GM12878 (cell line): ENCODE results near the gene CASP4. TPM values are rescaled to one million over a fixed set of nuclear protein-coding genes. Genes with fewer than 3 reads are reported as not detected.

Source experiments
- ATAC-seq: fragments of 200-7000 bp; cut with Tn5 transposase; 3 replicates; pipeline ENCODE4 v1.9.1; 2020; ENCODE audit warnings: mild to moderate bottlenecking, moderate library complexity
- BruUV-seq: library from RNA; stranded (reverse); fragments of 400-500 nt; replicated peaks from 2 replicates; lab custom pipeline; 2021; lab: Mats Ljungman, UMichigan
- CTCF ChIA-PET: fragments of 300-600 bp; sonication (Branson Sonifier 250); formaldehyde crosslinking; extraction: SDS; loops from one replicate; lab custom pipeline; 2021; ENCODE audit warnings: inconsistent platforms; lab: Yijun Ruan, JAX
- POLR2A ChIA-PET: fragments of 350-600 bp; formaldehyde crosslinking; extraction: SDS; loops from one replicate; lab custom pipeline; 2021; ENCODE audit warnings: inconsistent platforms; lab: Charles Lee
- RAD21 ChIA-PET: fragments of 300-600 bp; sonication (Branson Sonifier 250); formaldehyde crosslinking; loops from one replicate; lab custom pipeline; 2023; ENCODE audit warnings: antibody characterized with exemption; ENCODE audit not compliant: unreplicated experiment; lab: Charles Lee
- SMC1A ChIA-PET: fragments of 300-600 bp; sonication (Branson Sonifier 250); formaldehyde crosslinking; loops from one replicate; lab custom pipeline; 2023; ENCODE audit not compliant: unreplicated experiment, uncharacterized antibody; lab: Charles Lee
- DNase-seq: peaks from one replicate; pipeline ENCODE4 v3.0.0-alpha.2; 2011; ENCODE audit warnings: low read depth, low spot score
- FAIRE-seq: peaks from 3 replicates; lab custom pipeline; 2011; peaks lifted over from hg19 to GRCh38; lab: Jason Lieb, UNC
- H2AFZ ChIP-seq: 2 replicates; pipeline ENCODE4 v1.6.0; 2011; ENCODE audit warnings: low read depth, low read length, control low read depth; ENCODE audit not compliant: control insufficient read depth
- H3K27ac ChIP-seq: 2 replicates; pipeline ENCODE4 v1.5.1; 2011; ENCODE audit warnings: control low read depth; ENCODE audit not compliant: control insufficient read depth, insufficient read depth
- H3K27me3 ChIP-seq, 2 experiments: replicated peaks in 1 of 2; 2 replicates each; pipeline versions ENCODE4 v1.6.0 to v1.6.1; 2011; ENCODE audit warnings: low read length in 1 of 2; ENCODE audit not compliant: control insufficient read depth in 2 of 2, insufficient read depth in 2 of 2
- H3K36me3 ChIP-seq, 2 experiments: 2 replicates each; pipeline ENCODE4 v1.5.1; 2011; ENCODE audit warnings: low read length in 1 of 2; ENCODE audit not compliant: control insufficient read depth in 2 of 2, insufficient read depth in 2 of 2
- H3K4me1 ChIP-seq: 2 replicates; pipeline ENCODE4 v1.6.1; 2011; ENCODE audit warnings: mild to moderate bottlenecking, low read length, moderate library complexity, mixed read lengths; ENCODE audit not compliant: control insufficient read depth, insufficient read depth
- H3K4me2 ChIP-seq: 2 replicates; pipeline ENCODE4 v1.6.0; 2011; ENCODE audit warnings: control low read depth; ENCODE audit not compliant: control insufficient read depth, insufficient read depth
- H3K4me3 ChIP-seq: fragments of 200-600 bp; sonication (generic); 2 replicates; pipeline ENCODE4 v1.5.1; 2016
- H3K79me2 ChIP-seq: 2 replicates; pipeline ENCODE4 v1.6.0; 2011; ENCODE audit warnings: low read length; ENCODE audit not compliant: control insufficient read depth, insufficient read depth
- H3K9ac ChIP-seq: 2 replicates; pipeline ENCODE4 v1.8.0; 2011; ENCODE audit warnings: low read length, control low read depth, mixed read lengths; ENCODE audit not compliant: control insufficient read depth, insufficient read depth
- H3K9me3 ChIP-seq: replicated peaks from 3 replicates; pipeline ENCODE4 v1.5.1; 2011; ENCODE audit warnings: mild to moderate bottlenecking, low read length; ENCODE audit not compliant: control insufficient read depth, insufficient read depth
- H4K20me1 ChIP-seq: 2 replicates; pipeline ENCODE4 v1.6.0; 2011; ENCODE audit not compliant: control insufficient read depth, insufficient read depth
- FOXK2 ChIP-seq: fragments of 450-650 bp; IDR thresholded peaks from 2 replicates; pipeline ENCODE4 v1.6.1; 2017; ENCODE audit warnings: mild to moderate bottlenecking, moderate library complexity
- FOXM1 ChIP-seq: IDR thresholded peaks from 2 replicates; pipeline ENCODE4 v1.6.1; 2012; ENCODE audit warnings: low read depth, mild to moderate bottlenecking, inconsistent platforms, low read length, moderate library complexity
- HDAC2 ChIP-seq: fragments of 200-600 bp; sonication (generic); IDR thresholded peaks from 2 replicates; pipeline ENCODE4 v1.6.1; 2017
- HDAC6 ChIP-seq: fragments of 200-600 bp; sonication (generic); IDR thresholded peaks from one replicate; pipeline ENCODE4 v1.8.0; 2017; ENCODE audit warnings: antibody characterized with exemption; ENCODE audit not compliant: unreplicated experiment
- IKZF1 ChIP-seq: fragments of 450-650 bp; conservative IDR thresholded peaks from 2 replicates; pipeline ENCODE4 v1.6.1; 2017; ENCODE audit warnings: antibody characterized with exemption, mild to moderate bottlenecking
- MEF2A ChIP-seq: IDR thresholded peaks from 2 replicates; pipeline ENCODE4 v1.6.1; 2011; ENCODE audit warnings: low read depth, mild to moderate bottlenecking, low read length, moderate library complexity; ENCODE audit not compliant: insufficient read depth
- MTA2 ChIP-seq: fragments of 450-650 bp; IDR thresholded peaks from 2 replicates; pipeline ENCODE4 v1.6.1; 2016; ENCODE audit warnings: low read depth, mild to moderate bottlenecking, moderate library complexity
- NBN ChIP-seq: fragments of 450-650 bp; IDR thresholded peaks from 2 replicates; pipeline ENCODE4 v1.6.1; 2016
- POU2F2 ChIP-seq: IDR thresholded peaks from 3 replicates; pipeline ENCODE4 v1.6.1; 2011; ENCODE audit warnings: low read depth, mild to moderate bottlenecking, low read length, borderline replicate concordance
- RFX5 ChIP-seq: IDR thresholded peaks from 2 replicates; pipeline ENCODE4 v1.6.1; 2011; ENCODE audit warnings: low read depth, low read length, improper control_type of control experiment
- SMAD1 ChIP-seq: fragments of 450-650 bp; IDR thresholded peaks from 2 replicates; pipeline ENCODE4 v1.6.1; 2018; ENCODE audit warnings: mild to moderate bottlenecking, low read depth; ENCODE audit not compliant: partially characterized antibody
- SMAD5 ChIP-seq: IDR thresholded peaks from 2 replicates; pipeline ENCODE4 v1.6.1; 2016; ENCODE audit warnings: antibody characterized with exemption, low read depth
- STAT3 ChIP-seq: IDR thresholded peaks from 2 replicates; pipeline ENCODE4 v1.6.1; 2011; ENCODE audit warnings: low read depth, low read length, improper control_type of control experiment
- TARDBP ChIP-seq: IDR thresholded peaks from 2 replicates; pipeline ENCODE4 v1.6.1; 2016; ENCODE audit warnings: borderline replicate concordance
- WGBS: methylation state at CpG from one replicate; pipeline ENCODE4 v1.1.6; 2016; ENCODE audit warnings: low lambda C conversion rate; ENCODE audit not compliant: insufficient replicate concordance, insufficient coverage; ENCODE audit errors: missing lambda C conversion rate; 5-methylcytosine and 5-hydroxymethylcytosine counted together
- in situ Hi-C: fragments of 300-500 bp; cut with MboI; formaldehyde crosslinking; loops from 9 replicates; pipeline ENCODE4 v1.14.3; 2018; ENCODE audit warnings: mixed read lengths
- intact Hi-C: fragments of 100-400 bp; cut with micrococcal nuclease; formaldehyde crosslinking; loops from one replicate; pipeline ENCODE4 v1.14.2; 2022; ENCODE audit not compliant: unreplicated experiment
- polyA plus RNA-seq, 11 experiments: library from polyadenylated mRNA; depleted of rRNA in 4 of 11; unstranded in 6 of 11; stranded (reverse) in 5 of 11; fragments of >200 nt; fragmentation: Nextera tagmentation in 4 of 11; fragmentation: Illumina TruSeq in 1 of 11; extraction: Ambion mirVana in 4 of 11; extraction: Trizol in 1 of 11; gene quantifications; 1 replicate in 1 of 11; 2 replicates in 10 of 11; pipeline versions ENCODE4 v1.2.1 to v1.2.3, GENCODE V29; 2011 to 2016; ENCODE audit warnings: inconsistent platforms in 2 of 11, missing spikeins in 2 of 11, low read depth in 1 of 11
- total RNA-seq, 4 experiments: library from RNA; depleted of rRNA in 3 of 4; stranded (reverse); fragments of >200 nt in 3 of 4; fragmentation: Illumina TruSeq in 1 of 4; extraction: Trizol in 1 of 4; gene quantifications; 2 replicates each; pipeline versions ENCODE4 v1.2.1 to v1.2.3, GENCODE V29; 2013 to 2021
- TF ChIP-seq, protein P1 (sequence below): fragments of 450-650 bp; IDR thresholded peaks from 2 replicates; pipeline ENCODE4 v1.6.1; 2014; ENCODE audit warnings: mild to moderate bottlenecking
- TF ChIP-seq, protein P2 (sequence below): IDR thresholded peaks from 2 replicates; pipeline ENCODE4 v1.6.1; 2012; ENCODE audit warnings: low read depth, low read length, improper control_type of control experiment
- TF ChIP-seq, protein P3 (sequence below): IDR thresholded peaks from 2 replicates; pipeline ENCODE4 v1.6.1; 2011; ENCODE audit warnings: borderline replicate concordance, low read depth, mild to moderate bottlenecking, moderate library complexity, mixed read lengths, low read length; ENCODE audit not compliant: insufficient read depth; ENCODE audit errors: extremely low read length
- TF ChIP-seq, protein P4 (sequence below): IDR thresholded peaks from 2 replicates; pipeline ENCODE4 v1.6.1; 2011; ENCODE audit warnings: mild to moderate bottlenecking, low read depth, low read length, moderate library complexity; ENCODE audit not compliant: insufficient replicate concordance

The CASP4 gene
- total and polyA plus RNA-seq, 10 of the 15 experiments (the other 5 are each of a cell fraction or from before 2014, with no cell fraction given): 25.3 to 113 (median 50.0) TPM

DNA sequence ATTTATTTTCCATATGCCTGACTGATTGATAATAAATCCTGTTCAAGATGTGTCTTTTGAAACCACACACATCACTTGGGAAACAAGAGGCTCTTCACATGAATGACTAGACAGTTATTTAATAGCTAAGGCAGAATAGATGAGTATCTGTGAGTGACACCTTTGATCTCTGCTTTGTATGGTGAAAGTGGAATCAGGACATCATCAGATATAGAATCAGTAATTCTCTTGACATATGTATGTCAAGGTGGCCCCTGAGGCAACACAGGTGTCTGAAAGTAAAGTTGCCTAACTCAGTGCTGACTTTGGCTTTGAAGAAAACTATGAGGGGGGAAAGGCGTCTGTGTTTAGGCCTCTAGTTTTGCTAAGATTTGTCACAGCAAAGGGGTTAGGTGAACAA is 11.5 kb upstream of the CASP4 start:
- ChIA-PET RAD21 (no interaction called here), CTCF (interaction anchor here (0.5 kb wide), 1 partner anchor 9 kb away, joined by 3 read pairs; no protein-coding TSS in a partner anchor), SMC1A (no interaction called here)
- no peaks in the 10 kb centered on the region for H3K79me2 ChIP-seq
- H4K20me1 ChIP-seq: no peaks in the 10 kb centered on the region
- WGBS: 83% methylated on average over 1 of the region's 1 CpG
- peak; percentile 61 for FAIRE-seq
- no peaks in the 10 kb centered on the region for H3K36me3 ChIP-seq
- H3K4me1 ChIP-seq: no peaks in the 10 kb centered on the region
- no peak overlapping the region for H3K4me2 ChIP-seq
- in situ Hi-C loops: no loop called here
- no peak overlapping the region for H3K9ac ChIP-seq
- no peak overlapping the region for H3K4me3 ChIP-seq
- TF ChIP-seq MEF2A: no peak
- TF ChIP-seq, protein P1, sequence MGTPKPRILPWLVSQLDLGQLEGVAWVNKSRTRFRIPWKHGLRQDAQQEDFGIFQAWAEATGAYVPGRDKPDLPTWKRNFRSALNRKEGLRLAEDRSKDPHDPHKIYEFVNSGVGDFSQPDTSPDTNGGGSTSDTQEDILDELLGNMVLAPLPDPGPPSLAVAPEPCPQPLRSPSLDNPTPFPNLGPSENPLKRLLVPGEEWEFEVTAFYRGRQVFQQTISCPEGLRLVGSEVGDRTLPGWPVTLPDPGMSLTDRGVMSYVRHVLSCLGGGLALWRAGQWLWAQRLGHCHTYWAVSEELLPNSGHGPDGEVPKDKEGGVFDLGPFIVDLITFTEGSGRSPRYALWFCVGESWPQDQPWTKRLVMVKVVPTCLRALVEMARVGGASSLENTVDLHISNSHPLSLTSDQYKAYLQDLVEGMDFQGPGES: no peak
- TF ChIP-seq, protein P2, sequence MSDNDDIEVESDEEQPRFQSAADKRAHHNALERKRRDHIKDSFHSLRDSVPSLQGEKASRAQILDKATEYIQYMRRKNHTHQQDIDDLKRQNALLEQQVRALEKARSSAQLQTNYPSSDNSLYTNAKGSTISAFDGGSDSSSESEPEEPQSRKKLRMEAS: no peak
- TF ChIP-seq FOXM1: no peak
- no peak for TF ChIP-seq STAT3
- no peak for TF ChIP-seq NBN
- TF ChIP-seq POU2F2: no peak
- no peak for TF ChIP-seq RFX5
- no peak for TF ChIP-seq SMAD5
- TF ChIP-seq, protein P3, sequence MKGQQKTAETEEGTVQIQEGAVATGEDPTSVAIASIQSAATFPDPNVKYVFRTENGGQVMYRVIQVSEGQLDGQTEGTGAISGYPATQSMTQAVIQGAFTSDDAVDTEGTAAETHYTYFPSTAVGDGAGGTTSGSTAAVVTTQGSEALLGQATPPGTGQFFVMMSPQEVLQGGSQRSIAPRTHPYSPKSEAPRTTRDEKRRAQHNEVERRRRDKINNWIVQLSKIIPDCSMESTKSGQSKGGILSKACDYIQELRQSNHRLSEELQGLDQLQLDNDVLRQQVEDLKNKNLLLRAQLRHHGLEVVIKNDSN: no peak
- TF ChIP-seq HDAC6: no peak
- TF ChIP-seq TARDBP: no peak
- no peak for TF ChIP-seq SMAD1
- no peak for TF ChIP-seq HDAC2
- TF ChIP-seq, protein P4, sequence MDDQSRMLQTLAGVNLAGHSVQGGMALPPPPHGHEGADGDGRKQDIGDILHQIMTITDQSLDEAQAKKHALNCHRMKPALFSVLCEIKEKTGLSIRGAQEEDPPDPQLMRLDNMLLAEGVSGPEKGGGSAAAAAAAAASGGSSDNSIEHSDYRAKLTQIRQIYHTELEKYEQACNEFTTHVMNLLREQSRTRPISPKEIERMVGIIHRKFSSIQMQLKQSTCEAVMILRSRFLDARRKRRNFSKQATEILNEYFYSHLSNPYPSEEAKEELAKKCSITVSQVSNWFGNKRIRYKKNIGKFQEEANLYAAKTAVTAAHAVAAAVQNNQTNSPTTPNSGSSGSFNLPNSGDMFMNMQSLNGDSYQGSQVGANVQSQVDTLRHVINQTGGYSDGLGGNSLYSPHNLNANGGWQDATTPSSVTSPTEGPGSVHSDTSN: no peak
- no peak for TF ChIP-seq IKZF1
- TF ChIP-seq MTA2: no peak
- TF ChIP-seq FOXK2: no peak
- TF ChIP-seq, all 136 proteins: peak for 0
- POLR2A ChIA-PET: no interaction called here
- DNase-seq (no peak), ATAC-seq (no peak)
- Histone ChIP-seq H3K27me3 (no peaks in the 10 kb centered on the region; a peak in 1 of 4 replicates), H3K9me3 (no peaks in the 10 kb centered on the region; the same call in 2 of the 3 replicates), H3K27ac (no peak overlapping the region), H2AFZ (no peak overlapping the region)
- no TSS peak for BruUV-seq
- intact Hi-C loops: no loop called here
